Liver (tissue), 9 donors: ENCODE results near the gene ZNF496. TPM values are rescaled to one million over a fixed set of nuclear protein-coding genes. Genes with fewer than 3 reads are reported as not detected.

ENCODE experiments used
- DNase-seq: peaks from one replicate; pipeline ENCODE4 v3.0.0-alpha.2; 2017; ENCODE audit warnings: low spot score
- H3K27ac ChIP-seq, 2 donors: one replicate each; pipeline ENCODE4 v1.7.0; 2013; ENCODE audit warnings: inconsistent platforms in 2 of 2, low read length in 2 of 2, control low read depth in 1 of 2, low read depth in 1 of 2, mild to moderate bottlenecking in 1 of 2
- H3K27me3 ChIP-seq, 4 donors: one replicate each; pipeline versions ENCODE4 v1.6.1 to v1.7.0; 2013; ENCODE audit warnings: low read length in 3 of 4, inconsistent platforms in 1 of 4, mild to moderate bottlenecking in 1 of 4, moderate library complexity in 1 of 4; ENCODE audit not compliant: control insufficient read depth in 4 of 4, insufficient read depth in 4 of 4
- H3K36me3 ChIP-seq, 4 donors: one replicate each; pipeline versions ENCODE4 v1.6.1 to v1.7.0; 2013; ENCODE audit warnings: low read length in 3 of 4, mild to moderate bottlenecking in 3 of 4, low read depth in 1 of 4, moderate library complexity in 1 of 4; ENCODE audit not compliant: control insufficient read depth in 4 of 4, insufficient read depth in 3 of 4
- H3K4me1 ChIP-seq, 4 donors: one replicate each; pipeline versions ENCODE4 v1.6.1 to v1.7.0; 2013; ENCODE audit warnings: low read length in 3 of 4, mild to moderate bottlenecking in 3 of 4, moderate library complexity in 1 of 4; ENCODE audit not compliant: control insufficient read depth in 4 of 4, insufficient read depth in 4 of 4
- H3K4me3 ChIP-seq, 3 donors: one replicate each; pipeline versions ENCODE4 v1.6.1 to v1.7.0; 2013; ENCODE audit warnings: low read length in 3 of 3, control low read depth in 1 of 3, low read depth in 1 of 3, mild to moderate bottlenecking in 1 of 3
- H3K9ac ChIP-seq, 2 donors: one replicate each; pipeline ENCODE4 v1.7.0; 2013; ENCODE audit warnings: low read length in 2 of 2, mild to moderate bottlenecking in 2 of 2, moderate library complexity in 2 of 2, control low read depth in 1 of 2, low read depth in 1 of 2
- H3K9me3 ChIP-seq, 4 donors: one replicate each; pipeline versions ENCODE4 v1.6.1 to v1.7.0; 2013; ENCODE audit warnings: low read length in 3 of 4; ENCODE audit not compliant: control insufficient read depth in 4 of 4
- ATF3 ChIP-seq: IDR thresholded peaks from 2 replicates; pipeline ENCODE4 v1.6.1; 2016; ENCODE audit warnings: antibody characterized with exemption
- EGR1 ChIP-seq, 2 donors: IDR thresholded peaks; 2 replicates each; pipeline ENCODE4 v1.6.1; 2016 to 2018; ENCODE audit warnings: antibody characterized with exemption in 2 of 2, low read depth in 2 of 2
- FOXA1 ChIP-seq: IDR thresholded peaks from 2 replicates; pipeline ENCODE4 v1.6.1; 2016; ENCODE audit warnings: antibody characterized with exemption
- FOXA2 ChIP-seq: IDR thresholded peaks from 2 replicates; pipeline ENCODE4 v1.6.1; 2016; ENCODE audit warnings: antibody characterized with exemption
- GABPA ChIP-seq, 2 donors: IDR thresholded peaks in 1 of 2; conservative IDR thresholded peaks in 1 of 2; 2 replicates each; pipeline ENCODE4 v1.6.1; 2016; ENCODE audit warnings: antibody characterized with exemption in 2 of 2, mild to moderate bottlenecking in 1 of 2, moderate library complexity in 1 of 2
- HNF4A ChIP-seq, 2 donors: conservative IDR thresholded peaks; 2 replicates each; pipeline ENCODE4 v1.6.1; 2016; ENCODE audit warnings: antibody characterized with exemption in 2 of 2, mild to moderate bottlenecking in 2 of 2
- HNF4G ChIP-seq: IDR thresholded peaks from 2 replicates; pipeline ENCODE4 v1.6.1; 2016; ENCODE audit warnings: antibody characterized with exemption
- JUND ChIP-seq, 2 donors: IDR thresholded peaks; 2 replicates each; pipeline ENCODE4 v1.6.1; 2016; ENCODE audit warnings: antibody characterized with exemption in 2 of 2
- NR2F2 ChIP-seq: IDR thresholded peaks from 2 replicates; pipeline ENCODE4 v1.6.1; 2016; ENCODE audit warnings: antibody characterized with exemption
- RAD21 ChIP-seq, 2 donors: IDR thresholded peaks; 2 replicates each; pipeline ENCODE4 v1.6.1; 2016; ENCODE audit warnings: antibody characterized with exemption in 2 of 2, mild to moderate bottlenecking in 2 of 2
- REST ChIP-seq: IDR thresholded peaks from 2 replicates; pipeline ENCODE4 v1.6.1; 2016; ENCODE audit warnings: antibody characterized with exemption, mild to moderate bottlenecking
- RXRA ChIP-seq, 2 donors: IDR thresholded peaks; 2 replicates each; pipeline ENCODE4 v1.6.1; 2017 to 2018; ENCODE audit warnings: antibody characterized with exemption in 2 of 2, mild to moderate bottlenecking in 1 of 2
- WGBS: extraction: QIAGEN DNeasy Blood & Tissue Kit; methylation state at CpG from one replicate; pipeline ENCODE4 v1.1.7; 2013; 5-methylcytosine and 5-hydroxymethylcytosine counted together
- polyA plus RNA-seq, 2 donors: library from polyadenylated mRNA; stranded (reverse) in 1 of 2; unstranded in 1 of 2; fragments of 200-250 nt in 1 of 2; fragments of >200 nt in 1 of 2; fragmentation: Nextera tagmentation in 1 of 2; extraction: Ambion mirVana in 1 of 2; gene quantifications; one replicate each; pipeline versions ENCODE4 v1.2.1 to v1.2.3, GENCODE V29; 2013 to 2015
- total RNA-seq, 2 donors: library from RNA; depleted of rRNA; stranded (reverse); fragments of >200 nt; gene quantifications; one replicate each; pipeline ENCODE4 v1.2.3, GENCODE V29; 2014
- TF ChIP-seq, protein P1 (sequence below): IDR thresholded peaks from 2 replicates; pipeline ENCODE4 v1.6.1; 2016; ENCODE audit warnings: antibody characterized with exemption
- TF ChIP-seq, protein P2 (sequence below): fragments of 150-350 bp; IDR thresholded peaks from 2 replicates; pipeline ENCODE4 v1.5.1; 2017; ENCODE audit warnings: improper control_type of control experiment, low read depth, low read length; ENCODE audit not compliant: missing input control
- TF ChIP-seq, protein P3 (sequence below): IDR thresholded peaks from 2 replicates; pipeline ENCODE4 v1.6.1; 2016; ENCODE audit warnings: antibody characterized with exemption
- donor health status: healthy.
- donor health status: healthy.
- donor health status: healthy.
- donor health status: healthy.
- donor health status: healthy.

Gene ZNF496
- total and polyA plus RNA-seq, 4 donors, result 0.93 to 7.5 (median 4.7) TPM

DNA sequence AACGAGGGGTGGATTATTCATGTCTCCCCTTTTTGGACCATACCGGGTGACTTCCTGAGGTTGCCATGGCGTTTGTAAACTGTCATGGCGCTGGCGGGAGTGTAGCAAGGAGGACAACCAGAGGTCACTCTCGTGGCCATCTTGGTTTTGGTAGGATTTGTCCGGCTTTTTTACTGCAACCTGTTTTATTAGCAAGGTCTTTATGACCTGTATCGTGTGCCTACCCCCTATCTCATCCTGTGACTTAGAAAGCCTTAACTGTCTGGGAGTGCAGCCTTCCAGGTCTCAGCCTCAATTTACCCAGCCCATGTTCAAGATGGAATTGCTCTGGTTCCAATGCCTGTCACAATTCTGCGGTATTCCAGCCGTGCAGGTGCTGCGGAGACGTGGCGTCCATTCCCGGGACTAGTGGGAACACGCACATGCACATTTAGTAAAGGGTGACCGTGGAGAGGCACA, 40.2 kb upstream of the ZNF496 start:
- Histone ChIP-seq H3K4me1 (peaks cover 0 to 4% (median under 1%) of the 10 kb centered on the region in 4 donors), H3K9ac (no peak overlapping the region), H3K27me3 (peaks cover 0 to under 1% (median 0%) of the 10 kb centered on the region in 4 donors), H3K9me3 (peaks cover 0 to 3% (median 1%) of the 10 kb centered on the region in 4 donors), H3K4me3 (no peak overlapping the region), H3K27ac (no peak overlapping the region), H3K36me3 (no peaks in the 10 kb centered on the region)
- 87% methylated on average over 16 of the region's 16 CpGs for WGBS
- DNase-seq, result no peak
- TF ChIP-seq GABPA (IDR thresholded peaks at IDR 0.05 in 1 of 2, conservative IDR thresholded peaks at IDR 0.05 in 1 of 2) (no peak), HNF4A (conservative IDR thresholded peaks at IDR 0.05) (no peak), FOXA1 (no peak), JUND (IDR thresholded peaks at IDR 0.05) (no peak), FOXA2 (no peak), HNF4G (no peak), NR2F2 (no peak), EGR1 (IDR thresholded peaks at IDR 0.05; ENCODE audit: low read depth in 2 of 2) (no peak), RXRA (IDR thresholded peaks at IDR 0.05) (no peak), ATF3 (no peak), RAD21 (IDR thresholded peaks at IDR 0.05) (no peak), REST (no peak)
- TF ChIP-seq, protein P1, sequence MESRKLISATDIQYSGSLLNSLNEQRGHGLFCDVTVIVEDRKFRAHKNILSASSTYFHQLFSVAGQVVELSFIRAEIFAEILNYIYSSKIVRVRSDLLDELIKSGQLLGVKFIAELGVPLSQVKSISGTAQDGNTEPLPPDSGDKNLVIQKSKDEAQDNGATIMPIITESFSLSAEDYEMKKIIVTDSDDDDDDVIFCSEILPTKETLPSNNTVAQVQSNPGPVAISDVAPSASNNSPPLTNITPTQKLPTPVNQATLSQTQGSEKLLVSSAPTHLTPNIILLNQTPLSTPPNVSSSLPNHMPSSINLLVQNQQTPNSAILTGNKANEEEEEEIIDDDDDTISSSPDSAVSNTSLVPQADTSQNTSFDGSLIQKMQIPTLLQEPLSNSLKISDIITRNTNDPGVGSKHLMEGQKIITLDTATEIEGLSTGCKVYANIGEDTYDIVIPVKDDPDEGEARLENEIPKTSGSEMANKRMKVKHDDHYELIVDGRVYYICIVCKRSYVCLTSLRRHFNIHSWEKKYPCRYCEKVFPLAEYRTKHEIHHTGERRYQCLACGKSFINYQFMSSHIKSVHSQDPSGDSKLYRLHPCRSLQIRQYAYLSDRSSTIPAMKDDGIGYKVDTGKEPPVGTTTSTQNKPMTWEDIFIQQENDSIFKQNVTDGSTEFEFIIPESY, result no peak
- TF ChIP-seq, protein P2, sequence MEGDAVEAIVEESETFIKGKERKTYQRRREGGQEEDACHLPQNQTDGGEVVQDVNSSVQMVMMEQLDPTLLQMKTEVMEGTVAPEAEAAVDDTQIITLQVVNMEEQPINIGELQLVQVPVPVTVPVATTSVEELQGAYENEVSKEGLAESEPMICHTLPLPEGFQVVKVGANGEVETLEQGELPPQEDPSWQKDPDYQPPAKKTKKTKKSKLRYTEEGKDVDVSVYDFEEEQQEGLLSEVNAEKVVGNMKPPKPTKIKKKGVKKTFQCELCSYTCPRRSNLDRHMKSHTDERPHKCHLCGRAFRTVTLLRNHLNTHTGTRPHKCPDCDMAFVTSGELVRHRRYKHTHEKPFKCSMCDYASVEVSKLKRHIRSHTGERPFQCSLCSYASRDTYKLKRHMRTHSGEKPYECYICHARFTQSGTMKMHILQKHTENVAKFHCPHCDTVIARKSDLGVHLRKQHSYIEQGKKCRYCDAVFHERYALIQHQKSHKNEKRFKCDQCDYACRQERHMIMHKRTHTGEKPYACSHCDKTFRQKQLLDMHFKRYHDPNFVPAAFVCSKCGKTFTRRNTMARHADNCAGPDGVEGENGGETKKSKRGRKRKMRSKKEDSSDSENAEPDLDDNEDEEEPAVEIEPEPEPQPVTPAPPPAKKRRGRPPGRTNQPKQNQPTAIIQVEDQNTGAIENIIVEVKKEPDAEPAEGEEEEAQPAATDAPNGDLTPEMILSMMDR, result no peak
- TF ChIP-seq, protein P3, sequence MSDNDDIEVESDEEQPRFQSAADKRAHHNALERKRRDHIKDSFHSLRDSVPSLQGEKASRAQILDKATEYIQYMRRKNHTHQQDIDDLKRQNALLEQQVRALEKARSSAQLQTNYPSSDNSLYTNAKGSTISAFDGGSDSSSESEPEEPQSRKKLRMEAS, result no peak
